ENCODE measurements around the gene REEP2. TPM values are rescaled to one million over a fixed set of nuclear protein-coding genes. Genes with fewer than 3 reads are reported as not detected.

Gene REEP2
- total and polyA plus RNA-seq, 4 donors = 0.08 to 0.28 (median 0.12) TPM; not detected in 1

DNA sequence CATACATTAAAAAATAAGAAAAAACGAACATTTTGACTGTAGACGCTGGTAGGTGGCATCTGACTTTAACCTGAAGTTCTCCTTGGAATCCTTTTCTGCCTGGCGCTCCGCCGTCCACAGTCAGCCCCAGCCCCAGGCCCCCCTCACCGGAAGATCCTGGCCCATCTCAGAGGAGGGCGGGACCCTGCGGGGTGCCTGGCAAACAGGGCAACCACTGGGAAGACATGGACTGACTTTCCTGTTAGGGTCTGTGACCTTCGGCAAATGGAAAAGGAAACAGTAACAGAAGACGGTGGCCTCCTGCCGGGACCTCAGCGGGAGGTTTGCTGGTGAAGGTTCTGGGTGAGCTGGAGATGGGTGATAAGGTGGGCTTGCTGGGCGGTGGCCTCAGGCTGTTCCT lies 14.7 kb downstream of the REEP2 start:
- no peak overlapping the region for H3K27ac ChIP-seq (ENCODE audit: low read depth in 1 of 2, low read length in 2 of 2)
- no peak for DNase-seq (ENCODE audit: low spot score)
- peaks cover 0 to 6% (median under 1%) of the 10 kb centered on the region in 4 donors for H3K4me1 ChIP-seq (ENCODE audit: control insufficient read depth in 4 of 4, insufficient read depth in 4 of 4, low read length in 3 of 4)
- H3K4me3 ChIP-seq (ENCODE audit: low read depth in 1 of 3, low read length in 3 of 3) = no peak overlapping the region
- no peak overlapping the region for H3K9ac ChIP-seq (ENCODE audit: low read depth in 1 of 2, low read length in 2 of 2)
- no peaks in the 10 kb centered on the region for H3K27me3 ChIP-seq (ENCODE audit: control insufficient read depth in 4 of 4, insufficient read depth in 4 of 4, low read length in 3 of 4)
- no peaks in the 10 kb centered on the region for H3K9me3 ChIP-seq (ENCODE audit: control insufficient read depth in 4 of 4, low read length in 3 of 4)
- H3K36me3 ChIP-seq (ENCODE audit: control insufficient read depth in 4 of 4, insufficient read depth in 3 of 4, low read depth in 1 of 4, low read length in 3 of 4) = no peaks in the 10 kb centered on the region
- TF ChIP-seq RXRA (IDR thresholded peaks at IDR 0.05) (no peak), YY1 (IDR thresholded peaks at IDR 0.05) (no peak), FOXA1 (IDR thresholded peaks at IDR 0.05) (no peak), FOXA2 (IDR thresholded peaks at IDR 0.05) (no peak), TAF1 (conservative IDR thresholded peaks at IDR 0.05) (no peak), EGR1 (IDR thresholded peaks at IDR 0.05; ENCODE audit: low read depth in 2 of 2) (no peak), GABPA (IDR thresholded peaks at IDR 0.05 in 1 of 2, conservative IDR thresholded peaks at IDR 0.05 in 1 of 2) (no peak), HNF4G (IDR thresholded peaks at IDR 0.05) (no peak), JUND (IDR thresholded peaks at IDR 0.05) (no peak), RAD21 (IDR thresholded peaks at IDR 0.05) (no peak), NR2F2 (IDR thresholded peaks at IDR 0.05) (no peak)
- TF ChIP-seq, protein P1, sequence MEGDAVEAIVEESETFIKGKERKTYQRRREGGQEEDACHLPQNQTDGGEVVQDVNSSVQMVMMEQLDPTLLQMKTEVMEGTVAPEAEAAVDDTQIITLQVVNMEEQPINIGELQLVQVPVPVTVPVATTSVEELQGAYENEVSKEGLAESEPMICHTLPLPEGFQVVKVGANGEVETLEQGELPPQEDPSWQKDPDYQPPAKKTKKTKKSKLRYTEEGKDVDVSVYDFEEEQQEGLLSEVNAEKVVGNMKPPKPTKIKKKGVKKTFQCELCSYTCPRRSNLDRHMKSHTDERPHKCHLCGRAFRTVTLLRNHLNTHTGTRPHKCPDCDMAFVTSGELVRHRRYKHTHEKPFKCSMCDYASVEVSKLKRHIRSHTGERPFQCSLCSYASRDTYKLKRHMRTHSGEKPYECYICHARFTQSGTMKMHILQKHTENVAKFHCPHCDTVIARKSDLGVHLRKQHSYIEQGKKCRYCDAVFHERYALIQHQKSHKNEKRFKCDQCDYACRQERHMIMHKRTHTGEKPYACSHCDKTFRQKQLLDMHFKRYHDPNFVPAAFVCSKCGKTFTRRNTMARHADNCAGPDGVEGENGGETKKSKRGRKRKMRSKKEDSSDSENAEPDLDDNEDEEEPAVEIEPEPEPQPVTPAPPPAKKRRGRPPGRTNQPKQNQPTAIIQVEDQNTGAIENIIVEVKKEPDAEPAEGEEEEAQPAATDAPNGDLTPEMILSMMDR (IDR thresholded peaks at IDR 0.05; ENCODE audit: low read depth, low read length, missing input control) = no peak
- TF ChIP-seq, protein P2, sequence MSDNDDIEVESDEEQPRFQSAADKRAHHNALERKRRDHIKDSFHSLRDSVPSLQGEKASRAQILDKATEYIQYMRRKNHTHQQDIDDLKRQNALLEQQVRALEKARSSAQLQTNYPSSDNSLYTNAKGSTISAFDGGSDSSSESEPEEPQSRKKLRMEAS (IDR thresholded peaks at IDR 0.05) = no peak
- TF ChIP-seq, protein P3, sequence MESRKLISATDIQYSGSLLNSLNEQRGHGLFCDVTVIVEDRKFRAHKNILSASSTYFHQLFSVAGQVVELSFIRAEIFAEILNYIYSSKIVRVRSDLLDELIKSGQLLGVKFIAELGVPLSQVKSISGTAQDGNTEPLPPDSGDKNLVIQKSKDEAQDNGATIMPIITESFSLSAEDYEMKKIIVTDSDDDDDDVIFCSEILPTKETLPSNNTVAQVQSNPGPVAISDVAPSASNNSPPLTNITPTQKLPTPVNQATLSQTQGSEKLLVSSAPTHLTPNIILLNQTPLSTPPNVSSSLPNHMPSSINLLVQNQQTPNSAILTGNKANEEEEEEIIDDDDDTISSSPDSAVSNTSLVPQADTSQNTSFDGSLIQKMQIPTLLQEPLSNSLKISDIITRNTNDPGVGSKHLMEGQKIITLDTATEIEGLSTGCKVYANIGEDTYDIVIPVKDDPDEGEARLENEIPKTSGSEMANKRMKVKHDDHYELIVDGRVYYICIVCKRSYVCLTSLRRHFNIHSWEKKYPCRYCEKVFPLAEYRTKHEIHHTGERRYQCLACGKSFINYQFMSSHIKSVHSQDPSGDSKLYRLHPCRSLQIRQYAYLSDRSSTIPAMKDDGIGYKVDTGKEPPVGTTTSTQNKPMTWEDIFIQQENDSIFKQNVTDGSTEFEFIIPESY (IDR thresholded peaks at IDR 0.05) = no peak
- TF ChIP-seq, protein P4, sequence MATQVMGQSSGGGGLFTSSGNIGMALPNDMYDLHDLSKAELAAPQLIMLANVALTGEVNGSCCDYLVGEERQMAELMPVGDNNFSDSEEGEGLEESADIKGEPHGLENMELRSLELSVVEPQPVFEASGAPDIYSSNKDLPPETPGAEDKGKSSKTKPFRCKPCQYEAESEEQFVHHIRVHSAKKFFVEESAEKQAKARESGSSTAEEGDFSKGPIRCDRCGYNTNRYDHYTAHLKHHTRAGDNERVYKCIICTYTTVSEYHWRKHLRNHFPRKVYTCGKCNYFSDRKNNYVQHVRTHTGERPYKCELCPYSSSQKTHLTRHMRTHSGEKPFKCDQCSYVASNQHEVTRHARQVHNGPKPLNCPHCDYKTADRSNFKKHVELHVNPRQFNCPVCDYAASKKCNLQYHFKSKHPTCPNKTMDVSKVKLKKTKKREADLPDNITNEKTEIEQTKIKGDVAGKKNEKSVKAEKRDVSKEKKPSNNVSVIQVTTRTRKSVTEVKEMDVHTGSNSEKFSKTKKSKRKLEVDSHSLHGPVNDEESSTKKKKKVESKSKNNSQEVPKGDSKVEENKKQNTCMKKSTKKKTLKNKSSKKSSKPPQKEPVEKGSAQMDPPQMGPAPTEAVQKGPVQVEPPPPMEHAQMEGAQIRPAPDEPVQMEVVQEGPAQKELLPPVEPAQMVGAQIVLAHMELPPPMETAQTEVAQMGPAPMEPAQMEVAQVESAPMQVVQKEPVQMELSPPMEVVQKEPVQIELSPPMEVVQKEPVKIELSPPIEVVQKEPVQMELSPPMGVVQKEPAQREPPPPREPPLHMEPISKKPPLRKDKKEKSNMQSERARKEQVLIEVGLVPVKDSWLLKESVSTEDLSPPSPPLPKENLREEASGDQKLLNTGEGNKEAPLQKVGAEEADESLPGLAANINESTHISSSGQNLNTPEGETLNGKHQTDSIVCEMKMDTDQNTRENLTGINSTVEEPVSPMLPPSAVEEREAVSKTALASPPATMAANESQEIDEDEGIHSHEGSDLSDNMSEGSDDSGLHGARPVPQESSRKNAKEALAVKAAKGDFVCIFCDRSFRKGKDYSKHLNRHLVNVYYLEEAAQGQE (IDR thresholded peaks at IDR 0.05) = no peak
- TF ChIP-seq, protein P5, sequence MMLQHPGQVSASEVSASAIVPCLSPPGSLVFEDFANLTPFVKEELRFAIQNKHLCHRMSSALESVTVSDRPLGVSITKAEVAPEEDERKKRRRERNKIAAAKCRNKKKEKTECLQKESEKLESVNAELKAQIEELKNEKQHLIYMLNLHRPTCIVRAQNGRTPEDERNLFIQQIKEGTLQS (IDR thresholded peaks at IDR 0.05) = no peak
- 89% methylated on average over 13 of the region's 13 CpGs for WGBS

DNA sequence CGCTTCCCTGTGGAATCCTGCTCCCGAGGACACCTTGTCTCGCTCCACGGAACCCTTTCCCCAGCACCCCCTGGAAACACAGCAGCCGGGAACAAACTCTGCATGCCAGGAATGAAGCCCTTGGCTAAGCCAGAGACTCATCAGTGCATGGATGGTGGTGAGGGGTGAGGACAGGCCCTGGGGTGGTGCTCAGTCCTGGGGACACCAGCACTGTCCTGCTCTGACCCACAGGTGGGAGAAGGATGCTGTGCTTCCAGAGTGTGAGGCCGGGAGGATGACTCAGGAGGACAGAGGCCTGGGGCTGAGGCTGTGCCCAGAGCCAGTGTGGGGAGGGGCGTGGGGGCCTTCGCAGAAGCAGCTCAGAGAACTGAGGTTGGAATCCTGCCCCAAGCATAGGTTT lies 15.3 kb downstream of the REEP2 start:
- no peaks in the 10 kb centered on the region for H3K9me3 ChIP-seq (ENCODE audit: control insufficient read depth in 4 of 4, low read length in 3 of 4)
- H3K36me3 ChIP-seq (ENCODE audit: control insufficient read depth in 4 of 4, insufficient read depth in 3 of 4, low read depth in 1 of 4, low read length in 3 of 4) = no peaks in the 10 kb centered on the region
- no peaks in the 10 kb centered on the region for H3K27me3 ChIP-seq (ENCODE audit: control insufficient read depth in 4 of 4, insufficient read depth in 4 of 4, low read length in 3 of 4)
- peaks cover 0 to 6% (median under 1%) of the 10 kb centered on the region in 4 donors for H3K4me1 ChIP-seq (ENCODE audit: control insufficient read depth in 4 of 4, insufficient read depth in 4 of 4, low read length in 3 of 4)
- no peak overlapping the region for H3K9ac ChIP-seq (ENCODE audit: low read depth in 1 of 2, low read length in 2 of 2)
- 95% methylated on average over 8 of the region's 8 CpGs for WGBS
- no peak overlapping the region for H3K27ac ChIP-seq (ENCODE audit: low read depth in 1 of 2, low read length in 2 of 2)
- no peak overlapping the region for H3K4me3 ChIP-seq (ENCODE audit: low read depth in 1 of 3, low read length in 3 of 3)
- no peak for DNase-seq (ENCODE audit: low spot score)
- TF ChIP-seq, protein P5 (IDR thresholded peaks at IDR 0.05) = no peak
- TF ChIP-seq JUND (IDR thresholded peaks at IDR 0.05) (no peak), HNF4G (IDR thresholded peaks at IDR 0.05) (no peak), SP1 (IDR thresholded peaks at IDR 0.05) (no peak), TAF1 (conservative IDR thresholded peaks at IDR 0.05) (no peak), EGR1 (IDR thresholded peaks at IDR 0.05; ENCODE audit: low read depth in 2 of 2) (no peak), FOXA1 (IDR thresholded peaks at IDR 0.05) (no peak), FOXA2 (IDR thresholded peaks at IDR 0.05) (no peak), RAD21 (IDR thresholded peaks at IDR 0.05) (no peak), RXRA (IDR thresholded peaks at IDR 0.05) (no peak), HNF4A (conservative IDR thresholded peaks at IDR 0.05) (no peak)
- TF ChIP-seq, protein P2 (IDR thresholded peaks at IDR 0.05) = no peak
- TF ChIP-seq, protein P1 (IDR thresholded peaks at IDR 0.05; ENCODE audit: low read depth, low read length, missing input control) = no peak

Measured in liver (tissue), 9 donors.